ENCODE measurements around the gene PRTN3.

The PRTN3 gene

GRCh38 chr19:858868-859843, 18.4 kb downstream of the PRTN3 start, which contains the start of gene CFD:
Gene CFD, plus strand, starts transcription at chr19:859664. Its CDS starts 26 bp downstream, at chr19:859690.
- H3K4me3 ChIP-seq (ENCODE audit: low read depth, low read length), result no peak within 1 kb of the TSS
- no peak for TF ChIP-seq CTCF (IDR thresholded peaks at IDR 0.05; ENCODE audit: low read depth, low read length, missing control alignments)
- DNase-seq (ENCODE audit: low read depth), result no peak

GRCh38 chr19:861141-861755, 20.4 kb downstream of the PRTN3 start:
- no peak overlapping the region for H3K4me3 ChIP-seq (ENCODE audit: low read depth, low read length)
- TF ChIP-seq CTCF (IDR thresholded peaks at IDR 0.05; ENCODE audit: low read depth, low read length, missing control alignments), result no peak
- DNase-seq (ENCODE audit: low read depth), result no peak

GRCh38 chr19:861756-862580, 21.2 kb downstream of the PRTN3 start:
- TF ChIP-seq CTCF (IDR thresholded peaks at IDR 0.05; ENCODE audit: low read depth, low read length, missing control alignments), result no peak
- peak; percentile 49 for DNase-seq (ENCODE audit: low read depth)
- no peak overlapping the region for H3K4me3 ChIP-seq (ENCODE audit: low read depth, low read length)

GRCh38 chr19:862581-863314, 21.9 kb downstream of the PRTN3 start:
- no peak for DNase-seq (ENCODE audit: low read depth)
- peak overlapping the region; percentile 11; the same call in 1 of the 2 replicates for H3K4me3 ChIP-seq (ENCODE audit: low read depth, low read length)
- TF ChIP-seq CTCF (IDR thresholded peaks at IDR 0.05; ENCODE audit: low read depth, low read length, missing control alignments), result no peak

- DNase-seq (ENCODE audit: low read depth), result no peak
- no peak overlapping the region for H3K4me3 ChIP-seq (ENCODE audit: low read depth, low read length)
- no peak for TF ChIP-seq CTCF (IDR thresholded peaks at IDR 0.05; ENCODE audit: low read depth, low read length, missing control alignments)
These were observed 22.5 kb downstream of the PRTN3 start for GRCh38 chr19:863315-863620.

- H3K4me3 ChIP-seq (ENCODE audit: low read depth, low read length), result no peak overlapping the region
- no peak for DNase-seq (ENCODE audit: low read depth)
- TF ChIP-seq CTCF (IDR thresholded peaks at IDR 0.05; ENCODE audit: low read depth, low read length, missing control alignments), result no peak
These were observed 26.0 kb downstream of the PRTN3 start for GRCh38 chr19:866769-867300.
